H4 (cell line): Measurements from ENCODE around the gene EN2. TPM values are rescaled to one million over a fixed set of nuclear protein-coding genes. Genes with fewer than 3 reads are reported as not detected.

ENCODE experiments used
- DNase-seq: peaks from one replicate; pipeline ENCODE4 v3.0.0-alpha.2; 2015; ENCODE audit warnings: low spot score
- total RNA-seq: library from RNA; depleted of rRNA; stranded (reverse); fragments of >200 nt; shearing (Covaris generic); gene quantifications from 2 replicates; pipeline ENCODE4 v1.2.3, GENCODE V29; 2014; rRNA removed

Gene EN2
- total RNA-seq, 1 experiment from 2014 or later: 0.29 TPM

- no peak for DNase-seq
Observed at GRCh38 chr7:155508376-155509358, 50.7 kb downstream of the EN2 start.

GRCh38 chr7:155509359-155509724 is 51.4 kb downstream of the EN2 start:
- DNase-seq: no peak

- DNase-seq: no peak
Observed at GRCh38 chr7:155509725-155510551, 52.0 kb downstream of the EN2 start.

- DNase-seq: no peak
Observed at GRCh38 chr7:155510975-155511701, 53.2 kb downstream of the EN2 start.

GRCh38 chr7:155511702-155511996 is 53.7 kb downstream of the EN2 start:
- no peak for DNase-seq

GRCh38 chr7:155512246-155512887 is 54.4 kb downstream of the EN2 start:
- no peak for DNase-seq

GRCh38 chr7:155513543-155514285 is 55.8 kb downstream of the EN2 start:
- no peak for DNase-seq

- no peak for DNase-seq
Observed at GRCh38 chr7:155514296-155514695, 56.4 kb downstream of the EN2 start.

Other genes starting within 250 kb of the EN2 start
- 183 and 213 TPM in 2 replicates for gene INSIG1, start 160.3 kb upstream of the EN2 start, total RNA-seq
- 0.08 TPM in 1 of 2 replicates, not detected in the other for gene CNPY1, start 88.4 kb downstream of the EN2 start, total RNA-seq
- 6.8 and 10.6 TPM in 2 replicates for gene RBM33, start 186.5 kb downstream of the EN2 start, total RNA-seq